SK-N-SH (cell line): ENCODE measurements around the gene GSTO2. TPM values are rescaled to one million over a fixed set of nuclear protein-coding genes. Genes with fewer than 3 reads are reported as not detected.

ENCODE experiments used
- CTCF ChIA-PET: fragments of 300-600, 350-600 bp; formaldehyde crosslinking; extraction: SDS; loops from one replicate; lab custom pipeline; 2021; lab: Yijun Ruan, JAX
- POLR2A ChIA-PET: fragments of 350-600 bp; sonication (Branson Sonifier 250); formaldehyde crosslinking; extraction: SDS; loops from one replicate; lab custom pipeline; 2020; ENCODE audit warnings: antibody characterized with exemption, inconsistent platforms; lab: Yijun Ruan, JAX
- DNase-seq: peaks from one replicate; pipeline ENCODE4 v3.0.0; 2012
- H2AFZ ChIP-seq: fragments of 200-600 bp; sonication (generic); 2 replicates; pipeline ENCODE4 v1.8.1; 2016; ENCODE audit warnings: antibody characterized with exemption, mild to moderate bottlenecking, low read depth
- H3F3A ChIP-seq: fragments of 200-600 bp; sonication (generic); replicated peaks from 2 replicates; pipeline ENCODE3; 2016; ENCODE audit warnings: antibody characterized with exemption, mild to moderate bottlenecking; ENCODE audit not compliant: insufficient read depth
- H3K27ac ChIP-seq, 2 experiments: fragments of 200-500 bp in 1 of 2; fragments of 200-600 bp in 1 of 2; sonication (Bioruptor generic) in 1 of 2; sonication (generic), shearing (Covaris generic) in 1 of 2; 2 replicates each; pipeline versions ENCODE4 v1.5.1 to v1.6.1; 2014 to 2016; ENCODE audit warnings: low read depth in 2 of 2, inconsistent platforms in 1 of 2, low read length in 1 of 2, mild to moderate bottlenecking in 1 of 2, mixed read lengths in 1 of 2
- H3K27me3 ChIP-seq: fragments of 200-600 bp; sonication (generic), shearing (Covaris generic); 2 replicates; pipeline ENCODE4 v1.6.1; 2016; ENCODE audit warnings: mixed run types; ENCODE audit not compliant: insufficient read depth
- H3K36me3 ChIP-seq, 2 experiments: fragments of 200-500 bp in 1 of 2; fragments of 200-600 bp in 1 of 2; sonication (Bioruptor generic) in 1 of 2; sonication (generic) in 1 of 2; replicated peaks in 1 of 2; 2 replicates each; pipeline versions ENCODE3 to v1.5.1; 2014 to 2016; ENCODE audit warnings: low read length in 1 of 2, mild to moderate bottlenecking in 1 of 2; ENCODE audit not compliant: insufficient read depth in 2 of 2, control insufficient read depth in 1 of 2
- H3K4me1 ChIP-seq, 2 experiments: fragments of 200-500 bp in 1 of 2; fragments of 200-600 bp in 1 of 2; sonication (Bioruptor generic) in 1 of 2; sonication (generic), shearing (Covaris generic) in 1 of 2; 2 replicates each; pipeline versions ENCODE4 v1.5.1 to v1.6.1; 2014 to 2016; ENCODE audit warnings: low read depth in 1 of 2, low read length in 1 of 2, mixed run types in 1 of 2; ENCODE audit not compliant: insufficient read depth in 2 of 2, control insufficient read depth in 1 of 2
- H3K4me2 ChIP-seq: fragments of 200-600 bp; sonication (generic), shearing (Covaris generic); 2 replicates; pipeline ENCODE4 v1.6.1; 2017; ENCODE audit warnings: mixed run types
- H3K4me3 ChIP-seq, 2 experiments: fragments of 200-500 bp in 1 of 2; fragments of 200-600 bp in 1 of 2; sonication (Bioruptor generic) in 1 of 2; sonication (generic), shearing (Covaris generic) in 1 of 2; 2 replicates each; pipeline versions ENCODE4 v1.5.1 to v1.8.1; 2014 to 2016; ENCODE audit warnings: low read depth in 2 of 2, inconsistent platforms in 1 of 2, low read length in 1 of 2, mild to moderate bottlenecking in 1 of 2, mixed read lengths in 1 of 2, moderate library complexity in 1 of 2
- H3K79me2 ChIP-seq: fragments of 200-600 bp; sonication (generic); 2 replicates; pipeline ENCODE4 v1.8.1; 2017; ENCODE audit warnings: mild to moderate bottlenecking; ENCODE audit not compliant: insufficient read depth
- H3K9ac ChIP-seq: fragments of 200-600 bp; sonication (generic); 2 replicates; pipeline ENCODE4 v1.6.1; 2017; ENCODE audit warnings: mixed run types
- H3K9me2 ChIP-seq: fragments of 200-600 bp; sonication (generic); 2 replicates; pipeline ENCODE4 v1.6.1; 2017; ENCODE audit warnings: mixed run types
- H3K9me3 ChIP-seq: fragments of 200-600 bp; sonication (generic); 2 replicates; pipeline ENCODE4 v1.6.1; 2017; ENCODE audit warnings: mixed run types, mild to moderate bottlenecking, moderate library complexity
- H4K20me1 ChIP-seq: fragments of 200-600 bp; sonication (generic); 2 replicates; pipeline ENCODE4 v1.6.1; 2017; ENCODE audit warnings: mild to moderate bottlenecking, mixed run types; ENCODE audit not compliant: insufficient read depth
- FOXJ3 ChIP-seq: sonication (generic); formaldehyde crosslinking; IDR thresholded peaks from 2 replicates; pipeline ENCODE4 v1.5.1; 2020; ENCODE audit warnings: mild to moderate bottlenecking, missing genetic modification reagents
- FOXM1 ChIP-seq: IDR thresholded peaks from 2 replicates; pipeline ENCODE4 v1.4.0; 2012; ENCODE audit warnings: low read depth, mild to moderate bottlenecking
- GABPA ChIP-seq: IDR thresholded peaks from 2 replicates; pipeline ENCODE4 v1.4.0; 2012; ENCODE audit warnings: low read depth, mild to moderate bottlenecking
- NFIC ChIP-seq: IDR thresholded peaks from 2 replicates; pipeline ENCODE4 v1.4.0; 2012; ENCODE audit warnings: borderline replicate concordance
- RXRA ChIP-seq: IDR thresholded peaks from 2 replicates; pipeline ENCODE4 v1.4.0; 2012; ENCODE audit warnings: low read depth, mild to moderate bottlenecking, borderline replicate concordance
- TAF1 ChIP-seq: IDR thresholded peaks from 2 replicates; pipeline ENCODE4 v1.6.1; 2012; ENCODE audit warnings: low read depth, mild to moderate bottlenecking, low read length, moderate library complexity, borderline replicate concordance
- TCF12 ChIP-seq: IDR thresholded peaks from 2 replicates; pipeline ENCODE4 v1.4.0; 2012
- TEAD4 ChIP-seq: IDR thresholded peaks from 2 replicates; pipeline ENCODE4 v1.4.0; 2012; ENCODE audit warnings: mild to moderate bottlenecking, borderline replicate concordance; ENCODE audit not compliant: insufficient read depth
- WGBS: methylation state at CpG from one replicate; pipeline ENCODE4 v1.1.6; 2017; ENCODE audit warnings: low lambda C conversion rate; 5-methylcytosine and 5-hydroxymethylcytosine counted together
- polyA plus RNA-seq, 3 experiments: library from polyadenylated mRNA; depleted of rRNA; stranded (reverse); fragments of >200 nt; gene quantifications; 2 replicates each; pipeline ENCODE4 v1.2.3, GENCODE V29; 2012
- TF ChIP-seq, protein P1 (sequence below): IDR thresholded peaks from 2 replicates; pipeline ENCODE4 v1.4.0; 2012; ENCODE audit warnings: low read depth
- TF ChIP-seq, protein P2 (sequence below): fragments of 150-350 bp; IDR thresholded peaks from 2 replicates; pipeline ENCODE4 v1.6.1; 2016; ENCODE audit warnings: mild to moderate bottlenecking, low read depth, low read length
- TF ChIP-seq, protein P3 (sequence below): IDR thresholded peaks from 2 replicates; pipeline ENCODE4 v1.4.0; 2012; ENCODE audit warnings: low read depth, borderline replicate concordance

GSTO2 gene
- polyA plus RNA-seq, 1 of the 3 experiments (the other 2 are of a cell fraction): 0.49 TPM

DNA sequence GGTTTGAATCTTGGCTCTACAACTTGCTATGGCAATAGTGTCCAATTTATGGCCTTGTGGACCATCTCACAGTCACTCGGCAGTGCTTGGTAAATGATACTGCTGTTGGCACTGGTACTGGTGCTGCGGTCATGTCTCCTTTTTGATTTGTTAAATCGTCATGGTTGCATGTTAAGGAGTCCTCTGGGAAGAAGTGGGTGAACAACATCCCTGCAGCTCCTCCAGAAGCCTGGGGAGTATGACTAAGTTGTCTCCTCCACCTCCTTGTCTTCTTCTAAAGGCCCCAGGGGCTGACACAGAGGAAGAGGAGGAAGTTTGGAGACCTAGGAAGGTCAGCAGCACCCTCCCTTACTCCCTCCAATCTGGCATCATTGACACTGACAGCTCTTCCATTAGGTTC is 60.8 kb downstream of the GSTO2 start:
- no peaks in the 10 kb centered on the region for H3K9me3 ChIP-seq
- H3K79me2 ChIP-seq: peaks cover 87% of the 10 kb centered on the region
- peak overlapping the region; percentile 83 for H3K9ac ChIP-seq
- no peaks in the 10 kb centered on the region for H3K9me2 ChIP-seq
- peak overlapping the region; percentile 80 to 96 for H3K27ac ChIP-seq
- TF ChIP-seq, protein P1, sequence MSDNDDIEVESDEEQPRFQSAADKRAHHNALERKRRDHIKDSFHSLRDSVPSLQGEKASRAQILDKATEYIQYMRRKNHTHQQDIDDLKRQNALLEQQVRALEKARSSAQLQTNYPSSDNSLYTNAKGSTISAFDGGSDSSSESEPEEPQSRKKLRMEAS: no peak
- TF ChIP-seq TEAD4 (no peak), RXRA (no peak), TCF12 (no peak), TAF1 (no peak), GABPA (no peak), NFIC (no peak), FOXJ3 (CRISPR knock-in tag) (no peak)
- TF ChIP-seq, protein P2, sequence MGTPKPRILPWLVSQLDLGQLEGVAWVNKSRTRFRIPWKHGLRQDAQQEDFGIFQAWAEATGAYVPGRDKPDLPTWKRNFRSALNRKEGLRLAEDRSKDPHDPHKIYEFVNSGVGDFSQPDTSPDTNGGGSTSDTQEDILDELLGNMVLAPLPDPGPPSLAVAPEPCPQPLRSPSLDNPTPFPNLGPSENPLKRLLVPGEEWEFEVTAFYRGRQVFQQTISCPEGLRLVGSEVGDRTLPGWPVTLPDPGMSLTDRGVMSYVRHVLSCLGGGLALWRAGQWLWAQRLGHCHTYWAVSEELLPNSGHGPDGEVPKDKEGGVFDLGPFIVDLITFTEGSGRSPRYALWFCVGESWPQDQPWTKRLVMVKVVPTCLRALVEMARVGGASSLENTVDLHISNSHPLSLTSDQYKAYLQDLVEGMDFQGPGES: no peak
- TF ChIP-seq, protein P3, sequence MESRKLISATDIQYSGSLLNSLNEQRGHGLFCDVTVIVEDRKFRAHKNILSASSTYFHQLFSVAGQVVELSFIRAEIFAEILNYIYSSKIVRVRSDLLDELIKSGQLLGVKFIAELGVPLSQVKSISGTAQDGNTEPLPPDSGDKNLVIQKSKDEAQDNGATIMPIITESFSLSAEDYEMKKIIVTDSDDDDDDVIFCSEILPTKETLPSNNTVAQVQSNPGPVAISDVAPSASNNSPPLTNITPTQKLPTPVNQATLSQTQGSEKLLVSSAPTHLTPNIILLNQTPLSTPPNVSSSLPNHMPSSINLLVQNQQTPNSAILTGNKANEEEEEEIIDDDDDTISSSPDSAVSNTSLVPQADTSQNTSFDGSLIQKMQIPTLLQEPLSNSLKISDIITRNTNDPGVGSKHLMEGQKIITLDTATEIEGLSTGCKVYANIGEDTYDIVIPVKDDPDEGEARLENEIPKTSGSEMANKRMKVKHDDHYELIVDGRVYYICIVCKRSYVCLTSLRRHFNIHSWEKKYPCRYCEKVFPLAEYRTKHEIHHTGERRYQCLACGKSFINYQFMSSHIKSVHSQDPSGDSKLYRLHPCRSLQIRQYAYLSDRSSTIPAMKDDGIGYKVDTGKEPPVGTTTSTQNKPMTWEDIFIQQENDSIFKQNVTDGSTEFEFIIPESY: no peak
- H2AFZ ChIP-seq: no peak overlapping the region
- H4K20me1 ChIP-seq: peaks cover 17% of the 10 kb centered on the region
- H3K4me1 ChIP-seq: peaks cover 48 to 63% of the 10 kb centered on the region in 2 experiments
- peaks cover 0 to 3% of the 10 kb centered on the region in 2 experiments for H3K36me3 ChIP-seq
- POLR2A ChIA-PET: no interaction called here
- CTCF ChIA-PET: interaction anchor here (0.7 to 4.3 kb wide), 3 partner anchors 24 to 429 kb away, joined by 3 to 21 read pairs (median 8); no protein-coding TSS in a partner anchor
- WGBS: 31% methylated on average over 3 of the region's 3 CpGs
- H3F3A ChIP-seq: peaks cover 55% of the 10 kb centered on the region
- no peaks in the 10 kb centered on the region for H3K27me3 ChIP-seq
- DNase-seq: no peak
- H3K4me2 ChIP-seq: peak overlapping the region; percentile 69
- H3K4me3 ChIP-seq: no peak overlapping the region; a peak in 1 of 4 replicates

DNA sequence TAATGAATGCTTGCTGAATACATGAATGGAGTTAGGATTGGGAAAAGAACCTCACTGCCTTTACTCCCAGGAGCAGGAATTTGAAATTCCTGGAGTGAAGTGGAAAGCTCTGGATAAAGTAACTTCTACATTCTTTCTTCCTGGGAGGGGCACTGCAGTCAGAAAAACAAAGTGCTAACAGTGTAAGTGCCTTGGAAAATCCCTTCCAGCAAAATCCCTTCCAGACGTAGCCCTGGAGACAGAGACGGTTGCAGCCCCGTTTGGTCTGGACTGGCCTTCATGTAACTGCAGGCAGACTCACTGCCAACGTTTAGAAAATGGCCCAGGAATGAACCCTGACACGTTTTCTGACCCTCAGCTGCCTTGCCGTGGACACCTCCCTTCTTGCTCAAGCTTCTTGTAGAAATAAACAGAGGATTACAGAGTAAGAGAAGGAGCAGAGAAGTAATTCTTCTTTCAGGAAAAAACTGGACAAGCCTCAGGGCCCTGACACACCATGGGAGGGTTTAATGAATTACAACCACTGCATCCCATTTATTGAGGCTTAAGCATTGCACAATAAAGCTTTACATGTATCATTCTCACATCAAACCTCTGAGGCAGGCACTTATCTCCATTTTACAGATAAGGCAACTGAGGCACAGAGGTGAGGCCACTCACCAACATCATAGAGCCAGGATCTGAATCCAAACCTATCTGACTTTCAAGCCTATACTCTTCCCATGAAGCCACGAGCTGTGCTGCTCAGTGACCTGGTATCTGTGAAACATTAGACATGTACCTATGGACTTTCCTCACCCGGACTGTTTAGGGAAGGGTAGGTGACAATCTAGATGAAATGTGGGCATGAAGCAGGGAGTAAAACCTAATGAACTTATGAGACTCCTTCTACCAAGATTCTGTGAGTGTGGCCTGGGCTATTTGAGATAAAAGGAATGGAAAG is 61.5 kb downstream of the GSTO2 start:
- Histone ChIP-seq H3K9me2 (no peaks in the 10 kb centered on the region), H3K27ac (peak overlapping the region; percentile 80 to 96), H3K79me2 (peaks cover 87% of the 10 kb centered on the region), H4K20me1 (peaks cover 18% of the 10 kb centered on the region), H3F3A (peaks cover 55% of the 10 kb centered on the region), H3K9me3 (no peaks in the 10 kb centered on the region), H3K4me2 (peak overlapping the region; percentile 69), H3K4me3 (no peak overlapping the region), H3K27me3 (no peaks in the 10 kb centered on the region), H3K4me1 (peaks cover 48 to 69% of the 10 kb centered on the region in 2 experiments), H3K9ac (peak overlapping the region; percentile 83), H3K36me3 (no peaks in the 10 kb centered on the region), H2AFZ (no peak overlapping the region)
- no peak for DNase-seq
- 22% methylated on average over 8 of the region's 8 CpGs for WGBS
- peak; percentile 26; the same call in 1 of the 2 replicates for TF ChIP-seq TCF12
- peak; percentile 53; the same call in 1 of the 2 replicates for TF ChIP-seq RXRA
- TF ChIP-seq FOXM1: no peak
- CTCF ChIA-PET: interaction anchor here (0.7 to 4.3 kb wide), 5 partner anchors 9 to 429 kb away, joined by 3 to 21 read pairs (median 8); partner anchors contain the start of gene CFAP58
- POLR2A ChIA-PET: no interaction called here
